SK-N-SH treated with all-trans-retinoic acid at 6 μM for 48 hours (cell line): Measurements from ENCODE around the gene TOMM20.

Source experiments
- ARNTL ChIP-seq: fragments of 450-650 bp; formaldehyde crosslinking; IDR thresholded peaks from 2 replicates; pipeline ENCODE4 v1.5.0; 2020; ENCODE audit warnings: low read depth, mild to moderate bottlenecking, moderate library complexity, borderline replicate concordance
- BACH2 ChIP-seq: fragments of 250-450 bp; sonication (Bioruptor Pico); IDR thresholded peaks from 2 replicates; pipeline ENCODE4 v1.9.0; 2021; ENCODE audit warnings: mild to moderate bottlenecking, borderline replicate concordance
- CSDC2 ChIP-seq: fragments of 250-450 bp; sonication (Bioruptor Pico); IDR thresholded peaks from 2 replicates; pipeline ENCODE4 v1.5.0; 2020; ENCODE audit warnings: mild to moderate bottlenecking, moderate library complexity
- ESRRG ChIP-seq: fragments of 250-450 bp; sonication (Bioruptor Pico); IDR thresholded peaks from 2 replicates; pipeline ENCODE4 v1.6.1; 2021; ENCODE audit warnings: mild to moderate bottlenecking
- OSR1 ChIP-seq: fragments of 250-450 bp; sonication (Bioruptor Pico); IDR thresholded peaks from 2 replicates; pipeline ENCODE4 v1.8.0; 2022; ENCODE audit warnings: moderate library complexity, mild to moderate bottlenecking, inconsistent platforms
- RARB ChIP-seq: fragments of 250-450 bp; sonication (Bioruptor Pico); IDR thresholded peaks from 2 replicates; pipeline ENCODE4 v1.8.0; 2021; ENCODE audit warnings: mild to moderate bottlenecking, moderate library complexity
- ZFP3 ChIP-seq: fragments of 250-450 bp; sonication (Bioruptor Pico); IDR thresholded peaks from 2 replicates; pipeline ENCODE4 v1.5.0; 2020; ENCODE audit warnings: mild to moderate bottlenecking, moderate library complexity
- TF ChIP-seq, protein P1 (sequence below): fragments of 250-450 bp; sonication (Bioruptor Pico); IDR thresholded peaks from 2 replicates; pipeline ENCODE4 v1.8.0; 2020; ENCODE audit warnings: mild to moderate bottlenecking, moderate library complexity, borderline replicate concordance
- TF ChIP-seq, protein P2 (sequence below): fragments of 250-450 bp; sonication (Bioruptor Pico); IDR thresholded peaks from 2 replicates; pipeline ENCODE4 v1.5.1; 2020; ENCODE audit warnings: low read depth, mild to moderate bottlenecking, moderate library complexity

DNA sequence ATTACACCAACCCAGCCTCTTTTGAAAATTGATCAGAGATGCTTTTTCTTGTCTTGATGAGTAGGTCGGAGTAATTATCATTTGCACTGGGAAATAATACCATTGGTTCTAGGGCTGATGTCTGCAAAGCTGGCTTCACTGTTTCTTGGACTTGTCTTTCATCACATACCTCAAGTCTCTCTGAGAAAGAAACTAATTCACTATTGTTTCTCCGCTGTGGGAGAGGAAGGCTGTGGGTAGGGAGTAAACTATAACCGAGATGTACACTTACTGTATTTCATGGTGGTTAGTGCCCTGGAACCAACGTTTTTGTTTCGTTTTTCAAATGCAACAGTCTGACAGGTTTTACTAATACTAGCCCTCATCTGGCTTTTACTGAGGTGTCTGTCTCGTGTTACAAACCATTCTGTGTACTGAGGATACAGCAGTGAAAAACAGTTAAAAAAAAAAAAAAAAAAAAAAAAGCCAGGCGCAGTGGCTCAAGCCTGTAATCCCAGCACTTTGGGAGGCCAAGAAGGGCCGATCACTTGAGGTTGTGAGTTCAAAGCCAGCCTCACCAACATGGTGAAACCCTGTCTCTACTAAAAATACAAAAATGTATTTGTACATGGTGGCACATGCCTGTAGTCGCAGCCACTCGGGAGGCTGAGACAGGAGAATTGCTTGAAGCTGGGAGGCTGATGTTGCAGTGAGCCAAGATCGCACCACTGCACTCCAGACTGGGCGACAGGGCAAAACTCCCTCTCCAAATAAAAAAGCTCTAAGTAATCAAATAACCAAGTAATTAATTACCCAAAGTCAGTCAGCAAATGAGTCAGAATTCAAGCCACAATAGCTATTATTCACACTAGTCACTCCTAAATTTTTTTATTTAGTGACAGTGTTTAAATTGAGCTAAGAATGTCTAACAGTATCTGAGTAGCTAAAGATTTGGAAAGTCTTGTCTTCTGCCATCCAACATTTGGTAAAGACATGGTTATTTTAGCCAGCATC lies 23.3 kb downstream of the TOMM20 start:
- TF ChIP-seq, protein P1, sequence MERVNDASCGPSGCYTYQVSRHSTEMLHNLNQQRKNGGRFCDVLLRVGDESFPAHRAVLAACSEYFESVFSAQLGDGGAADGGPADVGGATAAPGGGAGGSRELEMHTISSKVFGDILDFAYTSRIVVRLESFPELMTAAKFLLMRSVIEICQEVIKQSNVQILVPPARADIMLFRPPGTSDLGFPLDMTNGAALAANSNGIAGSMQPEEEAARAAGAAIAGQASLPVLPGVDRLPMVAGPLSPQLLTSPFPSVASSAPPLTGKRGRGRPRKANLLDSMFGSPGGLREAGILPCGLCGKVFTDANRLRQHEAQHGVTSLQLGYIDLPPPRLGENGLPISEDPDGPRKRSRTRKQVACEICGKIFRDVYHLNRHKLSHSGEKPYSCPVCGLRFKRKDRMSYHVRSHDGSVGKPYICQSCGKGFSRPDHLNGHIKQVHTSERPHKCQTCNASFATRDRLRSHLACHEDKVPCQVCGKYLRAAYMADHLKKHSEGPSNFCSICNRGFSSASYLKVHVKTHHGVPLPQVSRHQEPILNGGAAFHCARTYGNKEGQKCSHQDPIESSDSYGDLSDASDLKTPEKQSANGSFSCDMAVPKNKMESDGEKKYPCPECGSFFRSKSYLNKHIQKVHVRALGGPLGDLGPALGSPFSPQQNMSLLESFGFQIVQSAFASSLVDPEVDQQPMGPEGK, result no peak
- TF ChIP-seq BACH2 (CRISPR knock-in tag) (no peak), RARB (no peak), CSDC2 (no peak), ZFP3 (CRISPR knock-in tag) (no peak), ESRRG (CRISPR knock-in tag) (no peak), ARNTL (no peak), OSR1 (no peak)
- TF ChIP-seq, protein P2, sequence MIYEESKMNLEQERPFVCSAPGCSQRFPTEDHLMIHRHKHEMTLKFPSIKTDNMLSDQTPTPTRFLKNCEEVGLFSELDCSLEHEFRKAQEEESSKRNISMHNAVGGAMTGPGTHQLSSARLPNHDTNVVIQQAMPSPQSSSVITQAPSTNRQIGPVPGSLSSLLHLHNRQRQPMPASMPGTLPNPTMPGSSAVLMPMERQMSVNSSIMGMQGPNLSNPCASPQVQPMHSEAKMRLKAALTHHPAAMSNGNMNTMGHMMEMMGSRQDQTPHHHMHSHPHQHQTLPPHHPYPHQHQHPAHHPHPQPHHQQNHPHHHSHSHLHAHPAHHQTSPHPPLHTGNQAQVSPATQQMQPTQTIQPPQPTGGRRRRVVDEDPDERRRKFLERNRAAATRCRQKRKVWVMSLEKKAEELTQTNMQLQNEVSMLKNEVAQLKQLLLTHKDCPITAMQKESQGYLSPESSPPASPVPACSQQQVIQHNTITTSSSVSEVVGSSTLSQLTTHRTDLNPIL (CRISPR knock-in tag), result no peak
